COLO668 (cell line): ENCODE measurements around the gene MRPL36.
"Not testable (repeated sequence)": the region's sequence is repeated elsewhere in the genome, so short reads cannot be mapped to it uniquely, and the experiment has no call there.

ENCODE experiments used
- DNase-seq: peaks from one replicate; lab custom pipeline; 2025; ENCODE audit not compliant: unreplicated experiment; lab: John Stamatoyannopoulos, UW

MRPL36 gene

DNA sequence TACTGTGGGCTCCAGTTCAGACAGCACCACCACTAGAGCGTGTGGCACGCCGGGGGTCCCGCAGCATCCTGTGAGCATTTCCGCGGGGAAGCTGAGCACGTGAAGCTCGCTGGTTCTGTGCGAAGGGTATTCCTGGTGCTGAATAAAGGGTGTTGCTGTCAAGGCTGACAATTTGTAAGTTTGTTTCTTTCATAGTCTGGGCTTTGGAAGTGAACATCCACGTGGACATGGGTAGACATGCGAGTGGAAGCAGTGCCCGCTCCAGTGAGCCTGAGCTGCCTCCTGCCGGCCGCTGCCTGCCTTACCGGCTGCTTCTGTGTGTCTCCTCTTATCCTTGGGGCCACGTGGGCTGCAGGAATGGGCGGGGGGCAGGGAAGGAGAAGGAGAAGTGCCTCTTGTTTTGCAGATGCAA is 16.2 kb upstream of the MRPL36 start:
- DNase-seq: no peak

DNA sequence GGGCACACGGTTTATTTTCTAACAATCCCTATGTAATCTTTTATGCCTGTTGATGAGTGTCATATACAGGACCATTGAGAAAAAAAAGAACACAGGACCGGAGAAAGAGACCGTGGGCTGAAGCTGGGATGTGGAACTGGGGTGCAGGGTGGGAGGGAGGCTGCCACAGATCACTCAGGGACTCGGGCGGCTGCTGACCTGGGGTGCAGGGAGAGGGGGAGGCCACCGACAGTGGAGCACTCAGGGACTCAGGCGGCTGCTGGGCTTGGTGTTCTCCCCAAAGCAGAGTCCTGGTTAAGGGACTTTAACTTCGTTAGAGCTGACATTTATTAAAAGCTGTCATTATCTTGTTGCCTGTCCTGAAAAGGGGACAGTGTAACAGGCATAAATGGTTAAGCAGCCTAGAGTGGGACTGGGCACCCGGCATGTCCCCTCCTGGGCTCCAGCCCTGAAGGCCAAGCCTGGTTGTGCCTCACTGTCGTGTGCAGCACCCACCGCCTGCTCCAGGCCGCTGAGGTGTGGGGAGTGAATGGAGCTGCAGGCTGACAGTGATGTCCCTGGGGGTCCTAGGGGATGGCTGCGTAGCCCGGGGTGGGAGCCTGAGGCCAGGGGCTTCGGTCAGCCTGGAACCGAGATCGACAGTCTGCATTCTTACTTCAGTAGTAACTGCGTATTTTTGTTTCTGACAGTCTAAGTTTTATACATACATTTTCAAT is 15.6 kb upstream of the MRPL36 start:
- no peak for DNase-seq

DNA sequence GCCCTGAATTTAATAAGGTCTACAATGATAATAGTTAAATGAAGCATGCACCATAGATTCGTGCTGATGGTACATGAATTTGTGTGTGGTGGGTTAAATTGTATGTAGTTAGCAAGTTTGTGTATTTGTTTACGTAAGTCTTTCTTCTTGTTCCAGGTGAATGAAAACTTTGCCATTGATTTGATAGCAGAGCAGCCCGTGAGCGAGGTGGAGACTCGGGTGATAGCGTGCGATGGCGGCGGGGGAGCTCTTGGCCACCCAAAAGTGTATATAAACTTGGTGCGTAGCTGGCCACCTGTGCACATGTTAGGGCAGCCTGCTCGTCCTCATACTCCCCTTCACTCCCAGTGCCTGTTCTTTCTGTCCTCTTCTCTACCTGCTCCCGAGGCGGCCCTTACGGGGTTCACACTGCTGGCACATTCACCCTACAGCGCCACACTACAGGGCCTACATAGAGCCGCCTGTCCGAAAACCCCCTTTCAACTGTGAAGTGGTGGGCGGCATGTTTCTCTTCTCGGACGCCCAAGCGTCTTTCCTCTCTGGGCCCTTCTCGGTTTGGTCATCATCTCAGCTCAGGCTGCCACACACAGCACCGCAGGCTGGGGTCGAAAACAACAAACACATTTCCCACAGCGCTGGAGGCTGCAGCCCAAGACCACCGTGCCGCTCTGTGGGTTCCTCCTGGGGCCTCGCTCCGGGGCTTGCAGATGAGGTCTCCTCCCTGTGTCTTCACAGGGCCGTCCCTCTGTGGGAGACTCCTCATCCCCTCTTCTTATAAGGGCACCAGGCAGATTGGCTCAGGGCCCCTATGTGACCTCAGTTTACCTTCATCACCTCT is 14.8 kb upstream of the MRPL36 start:
- no peak for DNase-seq

DNA sequence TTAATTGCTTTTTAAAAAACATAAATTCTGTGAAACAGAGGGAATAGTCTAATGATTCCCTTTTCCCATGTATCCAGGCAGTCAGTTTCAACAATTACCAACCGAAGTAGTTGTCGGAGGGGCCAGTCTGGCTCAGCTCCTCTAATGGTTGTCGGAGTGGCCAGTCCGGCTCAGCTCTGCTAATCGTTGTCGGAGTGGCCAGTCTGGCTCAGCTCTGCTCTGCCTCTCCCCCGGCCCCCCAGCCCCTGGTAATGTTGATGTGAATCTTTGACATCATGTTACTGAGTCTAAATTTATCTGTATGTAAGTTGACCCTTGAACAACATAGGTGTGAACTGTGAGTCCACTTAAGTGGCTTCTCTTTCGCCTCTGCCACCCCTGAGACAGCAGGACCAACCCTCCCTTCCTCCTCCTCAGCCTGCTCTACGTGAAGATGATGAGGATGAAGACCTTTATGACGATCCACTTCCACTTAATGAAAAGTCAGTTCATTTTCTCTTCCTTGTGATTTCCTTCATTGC is 11.0 kb upstream of the MRPL36 start:
- DNase-seq: no peak

DNA sequence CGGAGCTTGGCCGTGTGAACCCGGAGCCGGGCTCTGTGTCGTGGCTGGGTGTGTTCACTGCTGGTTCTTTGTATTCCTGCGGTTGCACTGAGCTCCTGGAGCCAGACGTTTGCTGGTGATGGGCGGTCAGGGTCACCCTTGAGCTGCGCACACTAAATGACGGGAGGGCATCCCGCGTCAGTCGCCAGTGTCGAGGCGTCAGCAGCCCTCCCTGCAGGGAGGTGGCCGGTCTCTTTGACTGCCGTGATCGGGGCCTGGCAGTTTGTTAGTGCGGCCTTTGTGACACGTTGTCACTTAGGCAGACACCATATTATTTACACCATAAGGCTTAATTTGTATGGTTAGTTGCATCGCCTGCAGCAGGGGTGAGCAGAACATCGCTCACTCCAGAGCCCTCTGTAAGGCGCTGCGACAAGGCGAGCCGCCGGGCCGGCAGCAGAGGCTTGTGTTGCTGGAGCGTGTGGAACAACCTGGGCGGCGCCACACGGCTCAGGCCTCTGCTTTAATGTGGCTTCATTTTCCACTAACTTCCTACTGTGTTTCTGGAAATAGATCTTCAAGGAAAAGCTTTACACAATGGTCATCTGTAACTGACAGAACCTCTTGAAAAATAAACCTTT is 9.9 kb upstream of the MRPL36 start:
- DNase-seq: no peak

DNA sequence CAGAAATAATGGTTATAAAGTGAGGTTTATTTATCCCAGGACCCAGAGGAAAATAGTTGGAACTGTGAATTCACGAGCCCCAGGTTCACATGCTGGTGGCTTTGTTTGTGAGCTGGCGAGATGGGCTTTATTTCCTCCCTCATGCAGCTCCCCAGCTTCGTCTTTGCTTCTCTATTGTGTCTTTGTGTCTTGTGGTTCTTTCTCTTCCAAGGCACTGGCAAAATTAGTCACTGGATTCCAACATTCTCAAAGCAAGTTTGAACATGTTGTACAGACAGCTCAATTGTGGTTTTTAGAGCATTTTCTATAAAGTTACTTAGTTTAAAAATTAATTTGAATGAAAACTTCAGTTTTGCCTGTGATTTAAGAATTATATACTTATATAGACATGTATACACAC is 8.8 kb upstream of the MRPL36 start:
- DNase-seq: no peak

DNA sequence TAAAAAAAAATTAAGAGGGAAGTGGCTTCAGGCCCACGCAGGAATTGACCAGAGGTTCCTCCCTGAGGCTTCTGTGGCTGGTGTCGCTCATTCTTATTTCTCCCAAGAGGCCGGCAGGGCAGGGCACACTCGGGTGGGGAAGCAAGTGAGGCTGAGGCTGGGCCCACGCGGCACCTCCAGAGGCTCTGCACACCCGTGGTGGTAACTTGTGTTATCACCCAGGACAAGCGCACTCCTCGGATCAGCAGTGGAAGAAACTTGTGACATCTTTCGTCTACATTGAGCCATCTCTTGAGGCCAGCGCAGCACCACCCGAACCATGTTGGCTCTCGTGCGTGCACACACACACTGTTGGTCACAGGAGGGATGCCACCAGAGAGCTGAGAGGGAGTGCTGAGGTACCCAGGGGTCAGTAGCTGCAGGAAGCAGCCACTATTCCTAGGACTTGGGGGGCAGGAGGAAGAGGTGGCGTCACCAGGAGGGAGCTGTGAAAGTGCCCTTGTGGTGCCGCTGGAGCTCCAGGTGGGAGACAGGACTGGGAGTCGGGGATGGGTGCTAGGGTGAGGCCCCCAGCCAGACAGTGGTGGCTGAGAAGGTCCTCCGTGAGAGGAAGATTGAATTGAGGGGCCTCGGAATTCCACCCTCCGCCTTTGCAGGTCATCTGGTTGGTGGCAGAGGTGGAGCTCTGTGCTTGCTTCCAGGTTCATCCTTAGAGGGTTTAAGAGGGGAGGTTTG is 8.0 kb upstream of the MRPL36 start:
- no peak for DNase-seq

DNA sequence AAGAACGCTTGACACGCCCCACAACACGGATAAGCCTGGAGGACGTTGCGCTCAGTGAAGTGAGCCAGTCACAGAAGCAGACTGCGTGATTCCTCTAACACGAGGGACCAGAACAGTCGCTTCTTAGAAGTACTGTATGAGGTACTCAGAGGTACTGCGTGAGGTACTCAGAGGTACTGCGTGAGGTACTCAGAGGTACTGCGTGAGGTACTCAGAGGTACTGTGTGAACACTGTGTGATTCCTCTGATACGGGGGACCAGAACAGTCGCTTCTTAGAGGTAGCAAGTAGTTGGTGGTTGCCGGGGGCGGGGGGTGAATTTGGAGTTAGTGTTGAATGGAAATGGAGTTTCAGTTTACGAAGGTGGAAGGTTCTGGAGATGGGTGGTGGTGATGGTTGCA is 7.3 kb upstream of the MRPL36 start:
- DNase-seq: no peak

DNA sequence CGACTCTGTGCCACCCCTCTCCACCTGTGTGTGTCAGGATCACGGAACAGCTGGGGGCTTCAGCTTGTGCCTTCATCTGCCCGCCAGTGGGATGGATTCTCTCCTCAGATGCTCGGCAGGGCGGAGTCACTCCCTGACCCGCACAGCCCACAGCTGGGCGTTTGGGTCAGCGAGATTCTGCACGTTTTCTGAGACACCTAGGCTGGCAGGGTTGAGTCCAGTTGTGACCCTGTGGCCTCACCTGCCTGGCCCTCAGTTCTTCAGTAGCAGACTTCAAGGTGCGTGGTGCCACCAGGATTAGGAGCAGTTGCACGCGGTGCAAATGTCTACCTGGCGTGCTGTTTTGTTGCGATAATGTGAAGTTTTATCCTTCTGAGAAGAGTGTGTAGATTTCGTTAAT is 6.6 kb upstream of the MRPL36 start:
- DNase-seq: no peak

DNA sequence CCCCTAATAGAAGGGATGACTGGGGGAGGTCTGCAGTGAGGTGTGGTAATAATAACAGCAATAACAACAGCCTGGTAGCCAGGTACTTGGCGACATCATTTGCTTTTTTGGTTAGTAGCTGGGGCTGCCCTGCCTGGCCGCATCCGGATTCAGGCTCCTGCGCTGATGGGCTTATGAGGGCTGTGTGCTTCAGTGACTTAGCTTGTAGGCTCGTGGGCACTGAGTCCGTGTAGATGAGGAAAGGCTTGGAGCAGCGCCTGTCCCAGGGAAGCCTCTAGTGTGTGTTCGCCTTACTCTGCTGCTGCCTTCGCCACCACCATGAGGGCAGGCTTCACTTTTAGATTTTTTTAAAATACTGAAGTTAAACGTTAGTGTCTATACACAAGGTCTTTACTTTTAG is 6.1 kb upstream of the MRPL36 start:
- DNase-seq: no peak

DNA sequence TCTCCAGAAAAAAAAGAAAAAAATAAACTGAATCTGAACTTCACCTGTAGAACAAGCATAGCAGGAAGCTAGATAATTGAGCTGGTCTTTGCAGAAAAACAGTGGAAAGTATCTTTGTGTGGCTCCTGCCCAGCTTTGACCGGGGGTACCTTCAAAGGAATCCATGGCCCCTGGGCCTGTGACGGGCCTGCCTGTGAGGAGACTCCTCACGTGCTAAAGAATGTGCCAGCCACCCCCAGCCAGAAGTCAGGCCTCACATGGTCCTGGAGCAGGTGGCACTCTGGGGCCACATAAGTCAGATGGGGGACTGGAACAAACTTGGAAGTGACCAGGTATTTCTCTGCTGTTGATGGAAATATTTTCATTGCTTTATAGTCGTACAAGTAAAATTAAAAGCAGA is 5.7 kb upstream of the MRPL36 start:
- DNase-seq: no peak

DNA sequence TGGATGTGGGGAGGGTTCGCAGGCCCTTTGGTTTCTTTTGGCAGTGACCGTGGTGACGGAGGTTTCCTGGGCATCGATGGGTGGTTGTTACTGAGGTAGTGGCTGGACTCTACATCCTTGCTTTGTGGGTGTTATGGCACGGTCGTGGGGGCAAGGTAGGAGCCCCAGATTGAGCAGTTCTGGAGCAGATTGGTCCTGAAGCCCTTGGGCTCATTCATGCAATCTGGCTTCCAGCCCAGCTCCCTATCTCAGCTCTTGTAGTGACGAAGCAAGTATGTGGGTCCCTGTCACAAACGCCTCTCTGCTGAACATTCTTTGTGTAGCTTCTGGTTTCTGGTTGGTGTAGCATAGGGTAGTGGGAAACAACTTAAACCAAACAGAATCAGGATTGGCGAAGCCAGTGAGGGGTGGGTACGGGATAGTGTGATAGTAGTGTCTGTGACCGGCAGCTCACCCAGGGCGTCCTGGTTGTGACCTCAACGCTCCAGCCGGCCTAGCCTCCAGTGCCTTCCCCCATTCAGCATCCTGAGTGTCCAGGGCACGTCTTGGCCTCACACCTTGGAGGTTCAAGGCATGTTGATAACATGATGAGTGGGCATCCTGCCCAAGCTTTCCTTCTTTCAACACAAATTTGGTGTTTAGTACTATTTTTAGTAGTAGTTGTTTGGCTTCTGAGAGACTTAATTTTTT is 4.5 kb upstream of the MRPL36 start:
- no peak for DNase-seq

DNA sequence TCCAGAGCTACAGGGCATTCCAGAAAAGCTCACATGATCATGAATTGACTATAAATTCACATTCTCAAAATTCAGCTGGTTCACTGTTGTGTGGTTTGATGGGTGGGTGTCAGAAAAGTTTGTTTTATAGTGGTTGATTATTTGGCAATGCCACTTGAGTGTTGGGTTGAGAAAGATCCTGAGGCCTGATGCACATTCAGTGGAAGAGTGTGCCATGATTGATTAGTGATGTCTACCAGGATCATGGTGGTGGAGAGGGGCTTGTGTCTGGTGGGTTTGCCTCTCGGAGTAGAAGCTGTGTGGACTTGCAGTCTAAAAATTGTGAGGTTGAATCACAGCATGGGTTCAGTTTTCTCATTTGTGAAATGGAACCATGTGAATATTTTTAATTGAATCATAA is 3.6 kb upstream of the MRPL36 start:
- no peak for DNase-seq

DNA sequence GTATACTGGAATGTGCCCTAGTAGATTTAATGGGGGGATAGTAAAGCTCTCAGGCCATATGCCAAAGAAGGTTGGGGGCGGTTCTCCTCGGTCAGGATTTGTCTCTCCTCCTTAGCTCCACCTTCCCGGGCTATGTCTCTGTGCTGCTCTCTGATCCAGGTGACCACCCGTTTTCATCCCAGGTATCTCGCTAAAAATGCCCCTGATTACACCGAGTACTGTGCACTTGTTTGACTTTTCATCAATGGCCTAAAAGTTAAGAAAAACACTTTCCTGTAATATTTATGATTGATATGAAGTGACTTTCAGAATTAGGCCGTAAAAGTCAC is 2.3 kb upstream of the MRPL36 start:
- no peak for DNase-seq

DNA sequence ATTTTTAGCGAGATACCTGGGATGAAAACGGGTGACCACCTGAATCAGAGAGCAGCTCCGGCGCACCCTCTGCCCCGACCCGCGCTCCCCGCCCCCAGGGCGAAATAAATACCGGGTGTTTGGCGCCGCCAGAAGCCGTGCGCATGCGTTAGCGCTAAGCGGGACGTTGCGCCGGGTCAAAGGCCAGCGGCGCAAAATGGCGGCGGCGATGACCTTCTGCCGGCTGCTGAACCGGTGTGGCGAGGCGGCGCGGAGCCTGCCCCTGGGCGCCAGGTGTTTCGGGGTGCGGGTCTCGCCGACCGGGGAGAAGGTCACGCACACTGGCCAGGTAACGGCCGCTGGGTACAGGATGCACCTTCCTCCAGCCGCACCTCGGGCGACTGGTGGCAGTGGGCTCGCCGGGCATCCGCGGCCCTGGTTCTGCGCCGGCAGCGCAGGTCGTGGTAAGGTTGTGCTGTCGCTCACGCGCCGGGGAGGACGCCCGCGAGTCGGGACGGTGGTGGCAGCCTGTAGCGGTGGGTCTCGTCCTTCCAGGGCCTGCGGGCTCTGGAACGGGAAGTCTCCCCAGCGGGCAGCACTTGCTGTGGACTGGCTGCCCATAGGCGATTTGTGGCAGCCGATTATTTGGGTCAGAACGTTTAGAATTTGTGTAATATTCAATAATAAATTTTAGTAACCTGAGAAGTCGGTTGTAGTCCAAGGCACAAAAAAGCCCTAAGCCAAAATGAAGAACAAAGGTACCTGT is 1.8 kb upstream of the MRPL36 start, which contains the start of gene NDUFS6:
Gene NDUFS6 (plus strand): TSS at position 186 of the 745 bp plus-strand sequence. CDS start 11 bp downstream, at position 197.
- DNase-seq: peak; percentile 90

DNA sequence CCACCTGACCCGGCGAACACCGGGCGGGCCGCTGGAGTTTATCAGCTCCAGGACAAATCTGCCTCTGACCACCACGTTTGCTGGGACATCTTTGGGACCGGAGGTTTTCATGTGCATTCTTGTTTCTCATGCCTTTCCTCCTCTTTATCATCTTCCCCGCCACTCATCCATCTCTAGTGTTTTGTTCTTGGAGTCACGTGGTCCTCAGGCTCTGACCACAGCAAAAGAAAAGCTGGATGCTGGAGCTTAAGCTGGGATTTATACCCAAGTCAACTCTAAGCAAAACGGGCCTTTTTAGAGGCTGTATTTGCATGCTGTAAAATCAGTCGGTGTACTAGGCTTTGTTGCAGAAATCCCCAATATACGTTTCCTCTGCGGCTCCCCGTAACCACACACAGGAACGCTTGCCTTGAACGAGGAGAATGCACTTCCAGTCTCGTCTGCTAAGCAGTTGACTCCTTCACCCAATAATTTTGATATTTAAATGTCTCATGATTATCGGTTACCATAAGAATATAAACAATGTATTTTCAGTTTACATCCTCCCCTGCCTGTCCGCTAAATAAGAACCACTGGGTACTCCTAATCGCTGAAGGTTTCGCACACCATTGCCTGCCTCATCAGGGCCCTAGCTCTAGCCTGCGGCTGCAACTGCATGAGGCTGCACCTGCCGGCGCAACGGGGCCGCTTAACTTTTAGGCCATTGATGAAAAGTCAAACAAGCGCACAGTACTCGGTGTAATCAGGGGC is 1.0 kb upstream of the MRPL36 start:
- DNase-seq: peak; percentile 86

DNA sequence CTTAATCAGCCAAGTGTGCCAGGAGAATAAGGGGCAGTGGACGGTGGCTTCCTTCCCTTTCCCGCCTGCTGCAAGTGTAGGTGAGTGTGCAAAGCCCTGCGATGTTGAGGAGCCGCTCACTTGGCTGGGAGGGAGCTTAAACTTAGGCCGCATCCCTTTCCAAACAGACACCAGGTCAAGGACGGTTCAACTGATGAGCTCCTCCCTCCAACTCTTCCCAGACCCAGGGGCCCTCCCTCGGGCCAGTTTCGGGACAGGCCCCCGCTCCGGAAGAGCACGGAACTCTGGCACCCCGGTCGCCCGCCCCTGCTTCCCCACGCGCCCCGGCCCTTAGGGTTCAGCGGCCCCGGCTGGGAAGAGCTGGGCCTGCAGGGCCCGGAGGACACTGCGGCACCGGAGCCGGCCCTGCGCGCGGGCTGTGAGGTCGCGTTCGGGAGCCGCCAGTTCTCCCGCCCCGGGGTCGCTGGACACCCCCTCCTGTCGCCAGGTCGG is 481 bp downstream of the MRPL36 start:
- DNase-seq: peak; percentile 49

DNA sequence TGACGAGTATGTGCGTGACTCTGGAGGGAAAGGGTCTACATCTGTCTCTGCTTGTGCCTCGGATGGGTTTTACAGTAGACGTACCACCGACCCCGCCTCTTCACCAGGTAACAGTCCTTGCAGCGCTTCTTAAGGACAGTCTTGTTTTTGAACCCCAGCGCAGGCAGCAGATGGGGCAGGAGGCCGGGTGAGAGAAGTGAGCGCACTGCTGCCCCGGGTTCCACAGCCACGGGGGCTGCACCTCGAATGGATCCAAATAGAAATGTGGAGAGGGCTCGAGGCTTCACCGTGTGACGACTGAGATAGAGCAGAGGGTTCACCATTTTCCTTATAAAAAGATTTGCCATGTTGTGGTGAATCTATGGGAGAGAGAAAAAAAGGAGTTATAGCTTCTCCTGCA is 1.0 kb downstream of the MRPL36 start:
- not testable (repeated sequence) for DNase-seq

DNA sequence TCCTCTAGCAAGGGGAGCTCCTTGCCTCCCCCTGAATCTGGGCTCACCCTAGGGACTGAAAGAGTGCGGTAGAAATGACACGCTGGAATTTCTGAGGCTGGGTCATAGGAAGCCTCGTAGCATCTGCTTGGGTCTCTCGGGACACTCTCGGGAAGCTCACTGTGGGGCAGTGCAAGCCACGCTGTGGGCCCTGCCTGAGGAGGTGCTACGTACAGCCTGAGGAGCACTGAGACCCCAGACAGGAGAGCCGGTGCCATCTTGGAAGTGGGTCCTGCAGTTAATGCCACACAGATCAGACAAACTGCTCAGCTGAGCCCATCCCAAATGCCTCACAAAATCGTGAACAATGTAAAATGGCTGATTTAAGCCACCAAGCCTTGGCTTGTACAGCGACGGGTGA is 1.8 kb downstream of the MRPL36 start:
- no peak for DNase-seq
